Measurements from ENCODE around the gene NUP160. TPM values are rescaled to one million over a fixed set of nuclear protein-coding genes. Genes with fewer than 3 reads are reported as not detected.
"Not testable (repeated sequence)": the region's sequence is repeated elsewhere in the genome, so short reads cannot be mapped to it uniquely, and the experiment has no call there.

NUP160 gene
- total RNA-seq, 1 donor from 2014 or later: 40.8 TPM

GRCh38 chr11:47800759-47801158, 47.4 kb downstream of the NUP160 start:
- TF ChIP-seq POLR2AphosphoS5 (IDR thresholded peaks at IDR 0.05; ENCODE audit: insufficient read depth in 1 of 2, low read depth in 1 of 2) (no peak), CTCF (IDR thresholded peaks at IDR 0.05) (no peak), POLR2A (IDR thresholded peaks at IDR 0.05) (no peak)

GRCh38 chr11:47797633-47798032, 50.5 kb downstream of the NUP160 start:
- DNase-seq (ENCODE audit: extremely low spot score in 2 of 2): no peak
- intact Hi-C loops (cut with DNase I): no loop called here
- no peak for TF ChIP-seq POLR2A (IDR thresholded peaks at IDR 0.05)
- TF ChIP-seq POLR2AphosphoS5 (IDR thresholded peaks at IDR 0.05; ENCODE audit: insufficient read depth in 1 of 2, low read depth in 1 of 2): no peak
- TF ChIP-seq CTCF (IDR thresholded peaks at IDR 0.05): no peak
- Histone ChIP-seq H3K27ac (no peak overlapping the region), H3K9me3 (no peaks in the 10 kb centered on the region), H3K36me3 (peaks cover 0 to 78% of the 10 kb centered on the region in 2 donors), H3K4me3 (no peak overlapping the region), H3K27me3 (no peaks in the 10 kb centered on the region), H3K4me1 (no peaks in the 10 kb centered on the region)

More at GRCh38 chr11:47800759-47801158, 47.4 kb downstream of the NUP160 start:
- H3K27ac ChIP-seq: no peak overlapping the region
- H3K36me3 ChIP-seq: peaks cover 0 to 86% of the 10 kb centered on the region in 2 donors
- H3K4me3 ChIP-seq: no peak overlapping the region
- H3K27me3 ChIP-seq: no peaks in the 10 kb centered on the region
- no peaks in the 10 kb centered on the region for H3K9me3 ChIP-seq
- no peak for DNase-seq (ENCODE audit: extremely low spot score in 2 of 2)
- intact Hi-C loops (cut with DNase I): no loop called here
- H3K4me1 ChIP-seq: no peaks in the 10 kb centered on the region

- Histone ChIP-seq H3K9me3 (no peaks in the 10 kb centered on the region), H3K4me1 (no peaks in the 10 kb centered on the region), H3K27ac (no peak overlapping the region), H3K27me3 (no peaks in the 10 kb centered on the region), H3K36me3 (peaks cover 0 to 60% of the 10 kb centered on the region in 2 donors), H3K4me3 (no peak overlapping the region)
- no peak for DNase-seq (ENCODE audit: extremely low spot score in 2 of 2)
- intact Hi-C loops (cut with DNase I): no loop called here
- TF ChIP-seq CTCF (IDR thresholded peaks at IDR 0.05) (no peak), POLR2A (IDR thresholded peaks at IDR 0.05) (no peak), POLR2AphosphoS5 (IDR thresholded peaks at IDR 0.05; ENCODE audit: insufficient read depth in 1 of 2, low read depth in 1 of 2) (no peak)
Observed at GRCh38 chr11:47791774-47792430, 56.2 kb downstream of the NUP160 start.

- H3K4me1 ChIP-seq; H3K27me3 ChIP-seq; H3K27ac ChIP-seq; intact Hi-C loops (cut with DNase I); DNase-seq (ENCODE audit: extremely low spot score in 2 of 2); H3K4me3 ChIP-seq; H3K9me3 ChIP-seq: not testable (repeated sequence)
- peaks cover 0 to 66% of the 10 kb centered on the region in 2 donors for H3K36me3 ChIP-seq
Observed at GRCh38 chr11:47790017-47790416, 58.1 kb downstream of the NUP160 start.

GRCh38 chr11:47788181-47788580, 60.0 kb downstream of the NUP160 start:
- H3K27ac ChIP-seq: no peak overlapping the region
- DNase-seq (ENCODE audit: extremely low spot score in 2 of 2): no peak
- no peaks in the 10 kb centered on the region for H3K4me1 ChIP-seq
- no peak overlapping the region for H3K4me3 ChIP-seq
- intact Hi-C loops (cut with DNase I): no loop called here
- peaks cover 0 to 76% of the 10 kb centered on the region in 2 donors for H3K36me3 ChIP-seq
- no peaks in the 10 kb centered on the region for H3K27me3 ChIP-seq
- H3K9me3 ChIP-seq: no peaks in the 10 kb centered on the region
- no peak for TF ChIP-seq CTCF (IDR thresholded peaks at IDR 0.05)
- no peak for TF ChIP-seq POLR2A (IDR thresholded peaks at IDR 0.05)
- TF ChIP-seq POLR2AphosphoS5 (IDR thresholded peaks at IDR 0.05; ENCODE audit: insufficient read depth in 1 of 2, low read depth in 1 of 2): no peak

Measured in vagina (tissue), 2 donors.